Glutamatergic neuron (in vitro differentiated cells): ENCODE results near the gene RAB38. TPM values are rescaled to one million over a fixed set of nuclear protein-coding genes. Genes with fewer than 3 reads are reported as not detected.

Source experiments
- DNase-seq: peaks from one replicate; pipeline ENCODE4 v3.0.0; 2022
- H3K27ac Mint-ChIP-seq: one replicate; pipeline ENCODE4 v1.8.0; 2020; ENCODE audit warnings: mild to moderate bottlenecking, mixed read lengths, inconsistent platforms; ENCODE audit not compliant: unreplicated experiment
- H3K27me3 Mint-ChIP-seq: one replicate; pipeline ENCODE4 v1.8.0; 2020; ENCODE audit warnings: mild to moderate bottlenecking, moderate library complexity, mixed read lengths, inconsistent platforms; ENCODE audit not compliant: unreplicated experiment
- H3K36me3 Mint-ChIP-seq: one replicate; pipeline ENCODE4 v1.8.0; 2020; ENCODE audit warnings: mild to moderate bottlenecking, mixed read lengths, inconsistent platforms; ENCODE audit not compliant: unreplicated experiment
- H3K4me1 Mint-ChIP-seq: one replicate; pipeline ENCODE4 v1.8.0; 2020; ENCODE audit warnings: mild to moderate bottlenecking, low read depth, mixed read lengths, inconsistent platforms; ENCODE audit not compliant: unreplicated experiment
- H3K4me3 Mint-ChIP-seq: one replicate; pipeline ENCODE4 v1.8.0; 2020; ENCODE audit warnings: mild to moderate bottlenecking, mixed read lengths, inconsistent platforms; ENCODE audit not compliant: unreplicated experiment
- H3K9me3 Mint-ChIP-seq: one replicate; pipeline ENCODE4 v1.8.0; 2020; ENCODE audit warnings: mild to moderate bottlenecking, moderate library complexity, mixed read lengths, inconsistent platforms; ENCODE audit not compliant: unreplicated experiment
- CTCF ChIP-seq: fragments of 200-600 bp; sonication (generic); IDR thresholded peaks from one replicate; pipeline ENCODE4 v1.5.0; 2021; ENCODE audit not compliant: partially characterized antibody, unreplicated experiment
- total RNA-seq: library from RNA; stranded (reverse); fragmentation: NEBNext Ultra II Directional; extraction: Animal tissue kit (Norgen Biotek cat#: 25700); gene quantifications from one replicate; pipeline ENCODE4 v1.2.1, GENCODE V29; 2021; ENCODE audit not compliant: unreplicated experiment

Gene RAB38
- total RNA-seq, 1 donor from 2014 or later = 0.76 TPM

GRCh38 chr11:88204353-88204752, 29.1 kb upstream of the RAB38 start:
- Mint-ChIP-seq H3K4me1 (no peaks in the 10 kb centered on the region), H3K27me3 (no peaks in the 10 kb centered on the region), H3K4me3 (no peak overlapping the region), H3K36me3 (no peaks in the 10 kb centered on the region), H3K27ac (no peak overlapping the region), H3K9me3 (no peaks in the 10 kb centered on the region)
- no peak for DNase-seq
- no peak for TF ChIP-seq CTCF

- TF ChIP-seq CTCF = no peak
- Mint-ChIP-seq H3K9me3 (no peaks in the 10 kb centered on the region), H3K27ac (no peak overlapping the region), H3K27me3 (no peaks in the 10 kb centered on the region), H3K36me3 (no peaks in the 10 kb centered on the region), H3K4me3 (no peak overlapping the region), H3K4me1 (no peaks in the 10 kb centered on the region)
- no peak for DNase-seq
Observed at GRCh38 chr11:88203604-88204003, 28.4 kb upstream of the RAB38 start.

- no peak for DNase-seq
- Mint-ChIP-seq H3K4me1 (no peaks in the 10 kb centered on the region), H3K4me3 (no peak overlapping the region), H3K36me3 (no peaks in the 10 kb centered on the region), H3K9me3 (no peaks in the 10 kb centered on the region), H3K27ac (no peak overlapping the region), H3K27me3 (no peaks in the 10 kb centered on the region)
- TF ChIP-seq CTCF = no peak
Observed at GRCh38 chr11:88202498-88202897, 27.3 kb upstream of the RAB38 start.

GRCh38 chr11:88196393-88196792, 21.1 kb upstream of the RAB38 start:
- H3K36me3 Mint-ChIP-seq = peaks cover 8% of the 10 kb centered on the region
- no peak overlapping the region for H3K27ac Mint-ChIP-seq
- H3K27me3 Mint-ChIP-seq = peaks cover 1% of the 10 kb centered on the region
- H3K9me3 Mint-ChIP-seq = peaks cover 2% of the 10 kb centered on the region
- H3K4me3 Mint-ChIP-seq = no peak overlapping the region
- no peak for DNase-seq
- TF ChIP-seq CTCF = no peak
- H3K4me1 Mint-ChIP-seq = no peaks in the 10 kb centered on the region

- Mint-ChIP-seq H3K9me3 (peaks cover 2% of the 10 kb centered on the region), H3K27me3 (peaks cover 1% of the 10 kb centered on the region), H3K4me1 (no peaks in the 10 kb centered on the region), H3K27ac (no peak overlapping the region), H3K4me3 (no peak overlapping the region), H3K36me3 (peaks cover 8% of the 10 kb centered on the region)
- DNase-seq = no peak
- no peak for TF ChIP-seq CTCF
Observed at GRCh38 chr11:88195908-88196307, 20.7 kb upstream of the RAB38 start.
